Panc1 (cell line): Measurements from ENCODE around the gene ZNF319. TPM values are rescaled to one million over a fixed set of nuclear protein-coding genes. Genes with fewer than 3 reads are reported as not detected.

Experiments used
- ATAC-seq: fragments of 200-7000 bp; cut with Tn5 transposase; 2 replicates; pipeline ENCODE4 v1.9.1; 2020; ENCODE audit warnings: mild to moderate bottlenecking, moderate library complexity
- BruUV-seq: library from RNA; stranded (reverse); fragments of 400-500 nt; replicated peaks from 2 replicates; lab custom pipeline; 2021; lab: Mats Ljungman, UMichigan
- CTCF ChIA-PET: fragments of 300-600 bp; sonication (Branson Sonifier 250); formaldehyde crosslinking; loops from one replicate; lab custom pipeline; 2022; ENCODE audit warnings: antibody characterized with exemption; lab: Charles Lee
- POLR2A ChIA-PET: fragments of 300-600 bp; sonication (Branson Sonifier 250); formaldehyde crosslinking; loops from one replicate; lab custom pipeline; 2022; ENCODE audit warnings: antibody characterized with exemption; lab: Charles Lee
- DNase-seq: peaks from one replicate; pipeline ENCODE4 v3.0.0-alpha.2; 2010; ENCODE audit warnings: low read depth, low spot score
- H3K27ac ChIP-seq: 2 replicates; pipeline ENCODE4 v1.5.1; 2011; ENCODE audit warnings: mild to moderate bottlenecking, low read length, inconsistent platforms
- H3K27me3 ChIP-seq: fragments of 200-500 bp; sonication (Bioruptor generic); 2 replicates; pipeline ENCODE4 v1.6.0; 2014; ENCODE audit warnings: low read length, inconsistent platforms; ENCODE audit not compliant: control insufficient read depth, insufficient read depth
- H3K36me3 ChIP-seq: fragments of 200-500 bp; sonication (Bioruptor generic); 2 replicates; pipeline ENCODE4 v1.5.1; 2014; ENCODE audit warnings: inconsistent platforms, mild to moderate bottlenecking, low read length, moderate library complexity; ENCODE audit not compliant: control insufficient read depth, insufficient read depth
- H3K4me1 ChIP-seq: 2 replicates; pipeline ENCODE4 v1.5.1; 2011; ENCODE audit warnings: inconsistent platforms, mild to moderate bottlenecking, low read length, moderate library complexity; ENCODE audit not compliant: control insufficient read depth, insufficient read depth
- H3K4me3 ChIP-seq, 2 experiments: 2 replicates each; pipeline ENCODE4 v1.5.1; 2011 to 2012; ENCODE audit warnings: low read depth in 2 of 2, low read length in 2 of 2, mild to moderate bottlenecking in 2 of 2, inconsistent platforms in 1 of 2, moderate library complexity in 1 of 2
- H3K9me3 ChIP-seq: fragments of 200-500 bp; sonication (Bioruptor generic); 2 replicates; pipeline ENCODE4 v1.5.1; 2014; ENCODE audit warnings: low read depth, mild to moderate bottlenecking, inconsistent platforms, low read length, moderate library complexity; ENCODE audit not compliant: control insufficient read depth, insufficient read depth
- POLR2AphosphoS5 ChIP-seq: IDR thresholded peaks from 2 replicates; pipeline ENCODE4 v1.6.1; 2012; ENCODE audit warnings: mild to moderate bottlenecking, low read depth, low read length, moderate library complexity
- SIN3A ChIP-seq: IDR thresholded peaks from 2 replicates; pipeline ENCODE4 v1.6.1; 2012; ENCODE audit warnings: low read depth, mild to moderate bottlenecking, low read length, moderate library complexity, borderline replicate concordance; ENCODE audit not compliant: insufficient read depth
- TCF7L2 ChIP-seq: IDR thresholded peaks from 2 replicates; pipeline ENCODE4 v1.6.1; 2011; ENCODE audit warnings: mild to moderate bottlenecking, low read depth, low read length, inconsistent platforms
- in situ Hi-C: cut with HindIII; loops from 2 replicates; pipeline ENCODE4 v1.10.0; 2016; ENCODE audit warnings: low sequenced_read_pairs, low pct_unique_long_range_greater_than_20kb
- intact Hi-C: fragments of 100-400 bp; cut with micrococcal nuclease; formaldehyde crosslinking; loops from one replicate; pipeline ENCODE4 v1.10.0; 2022; ENCODE audit not compliant: unreplicated experiment
- total RNA-seq: library from RNA; stranded (reverse); gene quantifications from one replicate; pipeline ENCODE4 v1.2.1, GENCODE V29; 2021; ENCODE audit not compliant: unreplicated experiment
- TF ChIP-seq, protein P1 (sequence below): fragments of 450-650 bp; IDR thresholded peaks from 2 replicates; pipeline ENCODE4 v1.5.1; 2017; ENCODE audit warnings: mild to moderate bottlenecking
- TF ChIP-seq, protein P2 (sequence below), 2 experiments: IDR thresholded peaks; 2 replicates each; pipeline ENCODE4 v1.6.1; 2011 to 2012; ENCODE audit warnings: low read depth in 2 of 2, control low read depth in 1 of 2, low read length in 1 of 2, mild to moderate bottlenecking in 1 of 2, moderate library complexity in 1 of 2; ENCODE audit not compliant: insufficient read depth in 1 of 2

Gene ZNF319
- total RNA-seq, 1 experiment from 2014 or later, result 6.5 TPM

DNA sequence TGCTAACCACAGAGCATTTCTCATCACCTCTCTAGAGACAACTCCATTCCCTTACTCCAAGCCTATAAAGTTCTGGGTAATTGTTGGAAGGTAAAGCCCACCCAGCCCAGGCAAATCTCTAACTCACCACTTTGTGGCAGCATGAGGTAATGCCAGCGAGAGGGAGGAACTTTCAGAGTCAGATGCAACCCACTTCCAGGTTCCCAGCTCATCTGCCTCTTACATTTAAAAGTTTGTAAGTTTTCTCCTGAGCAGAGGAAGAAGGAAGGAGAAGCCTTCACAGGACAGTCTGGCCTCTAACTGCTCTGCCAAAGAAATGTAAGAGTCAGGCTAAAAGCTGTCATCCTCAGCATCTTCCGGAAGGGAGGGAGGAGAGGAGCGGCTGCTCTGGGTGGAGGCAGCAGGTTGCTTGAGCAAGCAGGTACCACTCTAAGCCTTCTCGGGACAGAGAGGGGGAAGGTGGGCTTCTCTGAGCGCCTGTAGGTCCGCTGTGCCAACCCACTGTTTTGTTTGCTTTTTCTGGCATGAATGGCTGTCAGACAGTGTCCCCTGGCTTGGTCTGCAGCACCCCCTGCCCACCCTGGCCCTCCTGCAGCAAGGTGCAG is 1.0 kb downstream of the ZNF319 start:
- intact Hi-C loops, result no loop called here
- in situ Hi-C loops, result no loop called here
- no TSS peak for BruUV-seq
- Histone ChIP-seq H3K36me3 (no peaks in the 10 kb centered on the region), H3K27ac (peak overlapping the region; percentile 34), H3K9me3 (no peaks in the 10 kb centered on the region), H3K4me1 (peaks cover 11% of the 10 kb centered on the region), H3K27me3 (no peaks in the 10 kb centered on the region), H3K4me3 (peak overlapping the region; percentile 56 to 71)
- POLR2A ChIA-PET, result no interaction called here
- CTCF ChIA-PET, result no interaction called here
- no peak for ATAC-seq
- TF ChIP-seq, protein P1, sequence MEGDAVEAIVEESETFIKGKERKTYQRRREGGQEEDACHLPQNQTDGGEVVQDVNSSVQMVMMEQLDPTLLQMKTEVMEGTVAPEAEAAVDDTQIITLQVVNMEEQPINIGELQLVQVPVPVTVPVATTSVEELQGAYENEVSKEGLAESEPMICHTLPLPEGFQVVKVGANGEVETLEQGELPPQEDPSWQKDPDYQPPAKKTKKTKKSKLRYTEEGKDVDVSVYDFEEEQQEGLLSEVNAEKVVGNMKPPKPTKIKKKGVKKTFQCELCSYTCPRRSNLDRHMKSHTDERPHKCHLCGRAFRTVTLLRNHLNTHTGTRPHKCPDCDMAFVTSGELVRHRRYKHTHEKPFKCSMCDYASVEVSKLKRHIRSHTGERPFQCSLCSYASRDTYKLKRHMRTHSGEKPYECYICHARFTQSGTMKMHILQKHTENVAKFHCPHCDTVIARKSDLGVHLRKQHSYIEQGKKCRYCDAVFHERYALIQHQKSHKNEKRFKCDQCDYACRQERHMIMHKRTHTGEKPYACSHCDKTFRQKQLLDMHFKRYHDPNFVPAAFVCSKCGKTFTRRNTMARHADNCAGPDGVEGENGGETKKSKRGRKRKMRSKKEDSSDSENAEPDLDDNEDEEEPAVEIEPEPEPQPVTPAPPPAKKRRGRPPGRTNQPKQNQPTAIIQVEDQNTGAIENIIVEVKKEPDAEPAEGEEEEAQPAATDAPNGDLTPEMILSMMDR, result no peak
- TF ChIP-seq TCF7L2, result no peak
- no peak for TF ChIP-seq SIN3A
- TF ChIP-seq, protein P2, sequence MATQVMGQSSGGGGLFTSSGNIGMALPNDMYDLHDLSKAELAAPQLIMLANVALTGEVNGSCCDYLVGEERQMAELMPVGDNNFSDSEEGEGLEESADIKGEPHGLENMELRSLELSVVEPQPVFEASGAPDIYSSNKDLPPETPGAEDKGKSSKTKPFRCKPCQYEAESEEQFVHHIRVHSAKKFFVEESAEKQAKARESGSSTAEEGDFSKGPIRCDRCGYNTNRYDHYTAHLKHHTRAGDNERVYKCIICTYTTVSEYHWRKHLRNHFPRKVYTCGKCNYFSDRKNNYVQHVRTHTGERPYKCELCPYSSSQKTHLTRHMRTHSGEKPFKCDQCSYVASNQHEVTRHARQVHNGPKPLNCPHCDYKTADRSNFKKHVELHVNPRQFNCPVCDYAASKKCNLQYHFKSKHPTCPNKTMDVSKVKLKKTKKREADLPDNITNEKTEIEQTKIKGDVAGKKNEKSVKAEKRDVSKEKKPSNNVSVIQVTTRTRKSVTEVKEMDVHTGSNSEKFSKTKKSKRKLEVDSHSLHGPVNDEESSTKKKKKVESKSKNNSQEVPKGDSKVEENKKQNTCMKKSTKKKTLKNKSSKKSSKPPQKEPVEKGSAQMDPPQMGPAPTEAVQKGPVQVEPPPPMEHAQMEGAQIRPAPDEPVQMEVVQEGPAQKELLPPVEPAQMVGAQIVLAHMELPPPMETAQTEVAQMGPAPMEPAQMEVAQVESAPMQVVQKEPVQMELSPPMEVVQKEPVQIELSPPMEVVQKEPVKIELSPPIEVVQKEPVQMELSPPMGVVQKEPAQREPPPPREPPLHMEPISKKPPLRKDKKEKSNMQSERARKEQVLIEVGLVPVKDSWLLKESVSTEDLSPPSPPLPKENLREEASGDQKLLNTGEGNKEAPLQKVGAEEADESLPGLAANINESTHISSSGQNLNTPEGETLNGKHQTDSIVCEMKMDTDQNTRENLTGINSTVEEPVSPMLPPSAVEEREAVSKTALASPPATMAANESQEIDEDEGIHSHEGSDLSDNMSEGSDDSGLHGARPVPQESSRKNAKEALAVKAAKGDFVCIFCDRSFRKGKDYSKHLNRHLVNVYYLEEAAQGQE (IDR thresholded peaks at IDR 0.05; ENCODE audit: insufficient read depth in 1 of 2, low read depth in 2 of 2, low read length in 1 of 2), result no peak
- TF ChIP-seq POLR2AphosphoS5, result no peak
- no peak for DNase-seq

DNA sequence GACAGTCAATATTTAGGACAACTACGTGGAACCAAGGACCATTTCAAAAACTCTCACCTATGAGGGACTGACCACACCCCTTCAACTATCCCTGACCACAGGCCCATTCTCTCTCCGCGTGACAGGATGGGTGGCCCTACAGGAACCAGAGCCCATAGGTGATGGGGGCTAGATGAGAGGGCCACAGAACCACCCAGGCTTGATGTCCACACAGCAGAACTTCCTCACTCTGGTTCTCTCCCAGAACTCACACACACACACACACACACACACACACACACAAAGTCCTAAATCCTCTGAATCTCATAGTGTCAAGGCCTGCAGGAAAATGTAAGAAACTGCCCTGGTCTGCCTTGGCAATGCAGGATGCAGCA is 1.5 kb downstream of the ZNF319 start:
- in situ Hi-C loops, result no loop called here
- Histone ChIP-seq H3K4me1 (peaks cover 11% of the 10 kb centered on the region), H3K27ac (no peak overlapping the region), H3K4me3 (no peak overlapping the region), H3K36me3 (no peaks in the 10 kb centered on the region), H3K9me3 (no peaks in the 10 kb centered on the region), H3K27me3 (no peaks in the 10 kb centered on the region)
- TSS peak; percentile 75 for BruUV-seq
- DNase-seq (no peak), ATAC-seq (no peak)
- intact Hi-C loops, result no loop called here
- TF ChIP-seq, protein P1, result no peak
- TF ChIP-seq POLR2AphosphoS5 (no peak), TCF7L2 (no peak), SIN3A (no peak)
- TF ChIP-seq, protein P2 (IDR thresholded peaks at IDR 0.05; ENCODE audit: insufficient read depth in 1 of 2, low read depth in 2 of 2, low read length in 1 of 2), result no peak
- POLR2A ChIA-PET, result no interaction called here
- CTCF ChIA-PET, result no interaction called here
